ENCODE results near the gene CEP63. TPM values are rescaled to one million over a fixed set of nuclear protein-coding genes. Genes with fewer than 3 reads are reported as not detected.

Gene CEP63
- total RNA-seq, 4 donors from 2014 or later: 21.3 to 26.5 (median 24.3) TPM

- peak overlapping the region in 1 of 3 donors; percentile 45 for H3K27ac ChIP-seq
- TF ChIP-seq POLR2A (IDR thresholded peaks at IDR 0.05) (no peak), CTCF (IDR thresholded peaks at IDR 0.05) (no peak)
- no peaks in the 10 kb centered on the region for H3K27me3 ChIP-seq
- intact Hi-C loops (cut with DNase I): no loop called here
- H3K36me3 ChIP-seq: no peaks in the 10 kb centered on the region
- no peaks in the 10 kb centered on the region for H3K9me3 ChIP-seq
- WGBS, 2 donors: 17 to 21% methylated on average over 2 of the region's 2 CpGs
- peak; percentile 73 to 74 for DNase-seq
- H3K4me1 ChIP-seq: peaks cover 4 to 7% of the 10 kb centered on the region in 2 donors
- H3K4me3 ChIP-seq (replicated peaks in 1 of 3): no peak overlapping the region
These were observed 111.6 kb downstream of the CEP63 start for GRCh38 chr3:134597390-134597970.

GRCh38 chr3:134598763-134599545, 113.1 kb downstream of the CEP63 start:
- intact Hi-C loops (cut with DNase I): no loop called here
- TF ChIP-seq POLR2A (IDR thresholded peaks at IDR 0.05): no peak
- Histone ChIP-seq H3K4me1 (peaks cover 4 to 7% of the 10 kb centered on the region in 2 donors), H3K27ac (no peak overlapping the region), H3K9me3 (no peaks in the 10 kb centered on the region), H3K4me3 (replicated peaks in 1 of 3) (no peak overlapping the region), H3K27me3 (no peaks in the 10 kb centered on the region), H3K36me3 (no peaks in the 10 kb centered on the region)
- DNase-seq: no peak
- 77 to 79% methylated on average over 10 of the region's 10 CpGs for WGBS, 2 donors

- no peak for TF ChIP-seq POLR2A (IDR thresholded peaks at IDR 0.05)
- no peak for TF ChIP-seq CTCF (IDR thresholded peaks at IDR 0.05)
- H3K36me3 ChIP-seq: no peaks in the 10 kb centered on the region
- intact Hi-C loops (cut with DNase I): loop anchor here (5.0 to 10.0 kb wide), 2 partner anchors 152 to 1295 kb away; no protein-coding TSS in a partner anchor
- H3K27me3 ChIP-seq: no peaks in the 10 kb centered on the region
- H3K27ac ChIP-seq: no peak overlapping the region
- no peaks in the 10 kb centered on the region for H3K9me3 ChIP-seq
- H3K4me3 ChIP-seq (replicated peaks in 1 of 3): no peak overlapping the region
- H3K4me1 ChIP-seq: peaks cover 4 to 7% of the 10 kb centered on the region in 2 donors
- WGBS, 2 donors: 13 to 24% methylated on average over 1 of the region's 1 CpG
- no peak for DNase-seq
These were observed 114.3 kb downstream of the CEP63 start for GRCh38 chr3:134600206-134600605.

GRCh38 chr3:134600685-134601463, 115.0 kb downstream of the CEP63 start:
- Histone ChIP-seq H3K27me3 (no peaks in the 10 kb centered on the region), H3K27ac (no peak overlapping the region), H3K9me3 (no peaks in the 10 kb centered on the region), H3K36me3 (no peaks in the 10 kb centered on the region), H3K4me1 (peaks cover 4 to 11% of the 10 kb centered on the region in 2 donors), H3K4me3 (replicated peaks in 1 of 3) (no peak overlapping the region)
- peak; percentile 67 to 72 for DNase-seq
- TF ChIP-seq POLR2A (IDR thresholded peaks at IDR 0.05): no peak
- TF ChIP-seq CTCF (IDR thresholded peaks at IDR 0.05): peak; percentile 75 to 98 (median 90)
- 6 to 15% methylated on average over 31 of the region's 31 CpGs for WGBS, 2 donors
- intact Hi-C loops (cut with DNase I): loop anchor here (5.0 to 10.0 kb wide), 2 partner anchors 151 to 1294 kb away; no protein-coding TSS in a partner anchor
